Stimulated activated naive CD4-positive, alpha-beta T cell treated with Interleukin-2 at 50 U/mL for 16 hours (primary cell): ENCODE measurements around the gene ADM.
"Not testable (repeated sequence)": the region's sequence is repeated elsewhere in the genome, so short reads cannot be mapped to it uniquely, and the experiment has no call there.

Experiments used
- DNase-seq: peaks from one replicate; lab custom pipeline; 2025; lab: John Stamatoyannopoulos, UW

ADM gene, protein sequence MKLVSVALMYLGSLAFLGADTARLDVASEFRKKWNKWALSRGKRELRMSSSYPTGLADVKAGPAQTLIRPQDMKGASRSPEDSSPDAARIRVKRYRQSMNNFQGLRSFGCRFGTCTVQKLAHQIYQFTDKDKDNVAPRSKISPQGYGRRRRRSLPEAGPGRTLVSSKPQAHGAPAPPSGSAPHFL

DNA sequence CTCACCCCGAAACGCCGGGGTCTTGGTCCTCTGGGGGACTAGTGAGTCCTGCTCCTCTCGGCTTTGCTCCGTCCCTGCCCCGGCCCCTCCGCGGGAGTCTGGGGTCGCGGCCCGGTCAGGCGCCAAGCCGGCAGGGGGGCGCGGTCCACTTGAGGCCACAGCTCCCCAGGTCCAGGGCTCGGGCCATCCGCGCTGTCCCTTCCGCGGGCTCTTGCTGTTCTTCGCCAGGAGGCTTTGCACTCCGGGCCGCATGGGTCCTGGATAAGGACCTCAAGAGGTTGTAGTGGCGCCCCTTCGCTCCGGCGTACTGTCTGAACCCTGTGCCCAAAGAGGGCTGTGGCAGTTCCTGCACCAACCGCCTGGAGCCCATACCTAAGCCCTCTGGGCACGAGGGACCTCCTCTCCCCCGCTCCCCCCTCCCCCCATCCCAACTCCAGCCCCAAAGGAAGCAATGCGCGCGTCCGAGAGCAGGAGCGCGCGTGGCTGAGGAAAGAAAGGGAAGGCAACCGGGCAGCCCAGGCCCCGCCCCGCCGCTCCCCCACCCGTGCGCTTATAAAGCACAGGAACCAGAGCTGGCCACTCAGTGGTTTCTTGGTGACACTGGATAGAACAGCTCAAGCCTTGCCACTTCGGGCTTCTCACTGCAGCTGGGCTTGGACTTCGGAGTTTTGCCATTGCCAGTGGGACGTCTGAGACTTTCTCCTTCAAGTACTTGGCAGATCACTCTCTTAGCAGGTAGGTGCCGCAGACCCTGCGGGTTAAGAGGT lies at the start of gene ADM:
ADM (plus strand) TSS at position 579 of the 767 bp plus-strand sequence. CDS start 628 bp downstream, outside the sequence.
- peak; percentile 33 for DNase-seq

DNA sequence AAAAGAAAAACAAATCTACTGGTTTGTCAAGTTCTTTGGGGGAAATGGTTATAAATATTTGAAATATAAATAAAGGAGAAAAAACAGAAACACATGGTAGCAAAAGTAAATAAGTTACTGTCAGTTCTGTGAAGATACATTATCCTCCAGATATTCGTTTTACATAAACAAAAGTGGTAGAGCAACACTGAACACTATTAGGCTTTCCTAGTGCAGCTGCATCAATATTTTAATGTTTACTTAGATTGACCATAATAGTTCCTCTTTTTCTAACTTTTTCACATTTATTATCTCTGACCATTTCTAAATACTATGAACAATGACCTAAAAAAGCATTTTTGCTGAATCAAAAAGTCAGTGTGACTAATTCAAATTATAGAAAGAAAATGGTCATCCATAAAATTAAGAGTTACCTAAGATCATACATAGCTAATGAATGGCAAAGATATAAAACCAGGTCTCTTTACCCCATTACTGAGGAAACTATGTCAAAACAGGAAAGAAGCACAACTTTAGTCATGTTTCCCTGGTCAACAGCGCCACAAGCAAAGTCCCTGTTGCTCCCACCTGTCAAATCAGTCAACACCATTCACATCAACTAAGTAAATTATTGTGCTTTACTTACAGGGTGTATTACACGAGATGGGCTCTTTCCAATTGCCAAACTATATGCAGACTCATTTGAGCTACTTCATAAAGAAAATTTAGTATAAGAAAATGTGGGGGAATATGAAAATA lies 49.3 kb upstream of the ADM start:
- no peak for DNase-seq

DNA sequence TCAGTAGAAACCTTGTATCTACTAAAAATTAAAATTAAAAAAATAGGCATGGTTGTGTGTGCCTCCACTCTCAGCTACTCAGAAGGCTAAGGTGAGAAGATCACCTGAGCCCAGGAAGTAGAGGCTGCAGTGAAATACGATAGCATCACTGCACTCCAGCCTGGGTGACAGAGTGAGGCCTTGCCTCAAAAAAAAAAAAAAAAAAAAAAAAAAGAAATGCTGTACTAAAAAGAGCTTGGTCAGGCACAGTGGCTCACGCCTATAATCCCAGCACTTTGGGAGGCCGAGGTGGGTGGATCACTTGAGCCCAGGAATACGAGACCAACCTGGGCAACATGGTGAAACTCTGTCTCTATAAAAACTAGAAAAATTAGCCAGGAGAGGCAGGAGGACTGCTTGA lies 47.4 kb upstream of the ADM start:
- no peak for DNase-seq

DNA sequence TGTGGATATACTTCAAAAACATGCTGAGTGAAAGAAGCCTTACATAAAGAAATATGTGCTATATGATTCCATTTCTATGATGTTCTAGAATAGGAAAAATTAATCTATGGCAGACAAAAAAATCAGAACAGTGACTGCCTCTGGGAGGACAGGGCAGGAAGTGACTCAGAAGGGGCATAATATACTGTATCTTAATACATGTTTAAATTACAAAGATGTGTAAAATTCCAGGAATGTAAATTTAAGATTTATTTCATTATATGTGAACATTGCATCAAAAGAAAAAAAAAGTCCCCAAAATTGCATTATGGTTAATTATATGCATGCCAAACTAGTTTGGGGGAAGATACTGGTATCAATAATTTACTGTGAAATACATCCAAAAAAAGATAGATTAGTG lies 43.1 kb upstream of the ADM start:
- DNase-seq = no peak

DNA sequence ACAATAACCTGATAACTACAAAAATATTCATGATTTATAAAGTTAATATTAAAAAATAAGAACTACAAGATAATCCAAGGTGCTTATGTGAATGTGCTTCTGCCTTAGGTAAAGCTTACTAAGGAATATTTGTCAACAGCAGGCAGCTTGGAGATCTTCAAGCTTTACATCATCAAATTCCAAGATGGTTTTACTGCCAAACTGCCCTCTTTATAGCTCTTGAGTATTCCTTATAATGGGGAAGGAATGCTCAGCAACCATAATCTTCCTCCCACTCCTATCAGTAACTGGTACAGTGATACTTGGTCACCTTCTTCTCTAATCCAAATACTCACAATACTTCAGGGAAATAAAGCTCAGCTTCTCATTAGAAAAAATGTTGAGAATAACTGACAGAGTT lies 40.9 kb upstream of the ADM start:
- DNase-seq = no peak

DNA sequence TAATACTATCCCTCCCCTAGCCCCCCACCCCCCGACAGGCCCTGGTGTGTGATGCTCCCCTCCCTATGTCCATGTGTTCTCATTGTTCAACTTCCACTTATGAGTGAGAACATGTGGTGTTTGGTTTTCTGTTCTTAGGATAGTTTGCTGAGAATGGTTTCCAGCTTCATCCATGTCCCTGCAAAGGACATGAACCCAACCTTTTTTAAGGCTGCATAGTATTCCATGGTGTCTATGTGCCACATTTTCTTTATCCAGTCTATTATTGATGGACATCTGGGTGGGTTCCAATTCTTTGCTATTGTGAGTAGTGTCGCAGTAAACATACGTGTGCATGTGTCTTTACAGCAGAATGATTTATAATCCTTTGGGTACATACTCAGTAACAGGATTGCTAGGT lies 40.2 kb upstream of the ADM start:
- not testable (repeated sequence) for DNase-seq

DNA sequence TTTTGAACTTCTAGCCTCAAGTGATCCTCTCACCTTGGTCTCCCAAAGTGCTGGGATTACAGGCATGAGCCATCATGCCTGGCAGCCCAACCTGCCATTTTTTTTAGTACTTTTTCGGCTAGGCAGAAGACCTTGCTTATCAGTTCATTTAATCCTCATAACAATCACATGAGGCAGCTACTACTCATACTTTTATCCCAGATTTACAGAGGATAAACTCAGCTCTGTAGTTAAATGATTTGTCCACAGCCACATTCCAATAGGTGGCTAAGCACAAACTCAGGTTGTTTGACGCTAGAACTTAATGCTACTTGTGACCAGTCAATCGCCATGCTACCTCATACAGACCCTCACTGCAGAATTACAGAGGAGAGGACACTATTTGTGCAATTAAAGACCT lies 38.9 kb upstream of the ADM start:
- DNase-seq = no peak

DNA sequence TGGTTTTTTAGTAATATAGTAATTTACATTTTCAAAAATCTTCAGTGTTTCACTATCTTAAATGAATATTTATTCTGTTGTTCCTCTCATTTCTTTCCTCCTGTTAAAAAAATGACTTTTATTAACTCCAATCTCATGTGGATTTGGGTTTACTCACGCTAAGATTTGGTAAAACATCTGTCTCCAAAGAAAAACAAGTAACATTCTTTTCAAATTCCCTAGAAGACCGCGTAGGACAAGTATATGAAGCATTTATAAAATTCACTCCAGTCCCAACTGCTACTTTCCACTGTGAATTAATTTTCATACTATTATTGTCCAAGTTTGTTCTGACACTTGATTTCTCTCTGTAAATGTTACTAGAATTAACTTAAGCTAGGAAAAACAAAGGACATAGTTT lies 37.1 kb upstream of the ADM start:
- no peak for DNase-seq

DNA sequence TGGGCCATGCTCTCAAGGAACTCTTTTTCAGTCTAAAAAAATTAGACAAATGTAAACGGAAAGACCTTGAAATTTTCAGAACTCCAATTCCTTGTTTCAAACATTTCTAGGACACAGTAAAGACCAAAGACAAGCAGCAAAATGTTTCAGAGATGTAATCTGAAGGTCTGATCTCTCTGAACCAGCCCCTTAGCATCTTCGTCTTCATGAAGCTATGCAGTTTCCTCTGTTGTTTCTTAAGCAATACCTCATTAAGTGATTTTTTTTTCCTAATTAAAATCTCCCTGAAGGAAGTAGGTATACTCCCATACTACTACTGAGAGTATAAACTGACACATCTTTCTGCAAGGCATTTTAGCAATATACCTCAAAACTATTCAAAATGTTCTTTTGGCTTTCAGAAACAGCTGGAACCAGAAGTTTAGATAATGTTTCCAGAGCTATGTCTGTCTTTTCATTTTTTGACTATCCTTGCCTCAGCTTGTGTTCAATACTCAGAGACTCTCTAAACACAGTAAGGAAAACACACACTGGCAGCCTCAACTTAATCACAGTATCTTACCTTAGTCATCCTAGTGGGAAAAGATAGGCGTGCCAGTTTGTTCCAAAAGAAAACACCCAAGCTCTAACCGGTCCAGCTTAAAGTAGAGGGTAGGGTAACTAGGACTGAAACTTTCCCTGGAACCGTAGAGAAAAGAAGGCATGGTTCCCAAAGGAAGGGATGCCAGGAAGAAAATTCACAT lies 36.0 kb upstream of the ADM start:
- DNase-seq = no peak

DNA sequence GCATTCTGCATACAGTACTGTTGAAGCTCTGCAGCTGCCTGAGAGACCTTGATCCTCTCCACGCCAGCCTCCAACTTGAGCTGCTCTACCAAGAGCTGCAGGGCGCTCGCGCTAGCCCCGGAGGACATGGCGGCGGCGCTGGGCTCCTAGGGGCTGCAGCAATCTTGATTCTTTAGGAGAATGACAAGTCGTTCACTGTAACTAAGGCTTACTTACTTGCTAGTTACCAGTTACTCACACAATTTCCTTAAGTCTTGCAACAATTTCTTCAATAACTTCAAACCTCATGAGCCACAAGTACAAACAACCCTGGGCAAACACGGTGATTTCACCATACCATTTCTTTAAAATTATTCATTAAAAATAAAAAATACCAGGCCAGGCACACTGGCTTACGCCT lies 32.7 kb upstream of the ADM start:
- no peak for DNase-seq

DNA sequence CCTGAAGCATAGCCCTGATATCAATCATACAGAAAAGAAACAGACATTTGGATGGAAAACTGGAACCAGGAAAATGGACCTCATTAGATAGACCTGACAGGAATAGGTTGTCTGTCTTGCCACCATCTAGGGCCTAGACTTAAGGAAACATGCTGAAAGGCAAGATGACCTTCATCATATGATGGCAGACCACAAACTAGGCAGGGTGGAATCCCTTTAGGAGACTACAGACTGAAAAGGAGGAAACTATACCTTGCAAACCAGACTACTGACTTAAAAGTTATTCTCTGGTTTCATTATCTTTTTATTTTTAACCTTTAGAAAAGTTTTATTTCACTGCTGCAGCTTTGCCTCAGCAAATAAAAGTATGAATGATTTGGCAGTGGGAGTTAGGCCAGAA lies 31.1 kb upstream of the ADM start:
- no peak for DNase-seq

DNA sequence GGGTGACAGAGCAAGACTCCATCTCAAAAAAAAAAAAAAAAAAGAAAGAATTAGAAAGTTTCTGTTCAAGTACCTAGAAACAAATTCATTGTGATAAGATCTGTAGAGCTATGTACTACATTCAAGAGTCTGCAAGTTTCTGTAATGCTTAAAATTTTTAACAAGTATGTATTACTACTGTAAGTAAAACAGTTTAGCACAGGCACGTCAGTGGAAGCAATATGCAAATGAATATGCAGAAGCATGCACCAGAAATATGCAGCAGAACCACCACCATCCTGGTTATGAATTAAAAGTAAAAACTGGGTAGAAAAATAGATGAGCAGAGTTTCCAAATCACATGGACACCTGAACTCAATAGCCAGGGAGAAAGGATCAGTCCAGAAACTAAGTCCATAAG lies 30.1 kb upstream of the ADM start:
- no peak for DNase-seq

DNA sequence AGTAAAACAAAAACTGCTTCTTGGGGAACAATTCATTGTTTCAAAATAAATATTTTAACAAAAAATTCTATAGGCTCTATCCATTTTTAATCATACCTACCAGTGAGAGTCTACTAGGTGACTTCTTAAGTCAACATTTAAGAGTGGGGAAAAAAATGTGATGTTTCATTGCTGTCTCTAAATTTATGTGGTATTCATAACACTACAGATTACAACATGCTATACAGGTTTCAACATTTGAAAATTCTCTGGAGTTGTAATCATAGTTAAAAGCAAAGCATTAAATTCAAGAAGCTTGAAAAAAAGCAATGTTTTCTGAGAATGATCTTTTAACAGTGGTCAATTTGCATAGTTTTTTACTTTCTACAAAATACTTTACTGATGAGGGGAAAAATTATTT lies 29.2 kb upstream of the ADM start:
- no peak for DNase-seq

DNA sequence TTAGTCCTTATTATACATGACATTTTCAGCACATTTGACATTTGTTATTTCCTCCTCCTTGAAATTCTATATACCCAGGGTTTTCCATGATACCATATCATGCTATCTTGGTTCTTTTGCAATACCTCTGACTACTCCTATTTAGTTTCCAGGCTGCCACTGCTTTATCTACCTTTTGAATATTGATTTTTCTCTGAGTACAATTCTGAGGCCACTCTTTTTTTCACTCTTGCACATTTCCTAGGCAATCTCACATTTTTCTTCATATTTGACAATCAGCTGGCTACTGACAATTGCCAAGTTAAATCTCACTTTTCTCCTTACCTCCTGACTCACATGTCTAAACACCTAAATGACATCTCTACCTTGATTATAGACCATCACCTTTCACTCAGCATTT lies 22.8 kb upstream of the ADM start:
- no peak for DNase-seq

DNA sequence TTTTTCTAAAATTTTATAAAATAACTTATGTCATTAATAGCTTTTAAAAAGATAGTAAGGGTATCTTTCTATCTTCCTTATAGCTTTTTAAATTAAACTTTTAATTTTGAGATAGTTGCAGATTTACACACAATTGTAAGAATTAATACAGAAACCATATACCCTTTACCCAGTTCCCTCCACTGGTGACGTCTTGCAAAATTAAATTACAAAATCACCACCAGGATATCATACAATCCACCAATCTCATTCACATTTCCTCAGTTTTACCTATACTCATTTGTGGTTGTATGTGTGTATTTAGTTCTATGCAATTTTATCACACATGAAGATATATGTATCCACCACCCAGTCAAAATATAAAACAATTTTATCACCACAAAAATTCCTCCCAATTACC lies 20.9 kb upstream of the ADM start:
- no peak for DNase-seq

DNA sequence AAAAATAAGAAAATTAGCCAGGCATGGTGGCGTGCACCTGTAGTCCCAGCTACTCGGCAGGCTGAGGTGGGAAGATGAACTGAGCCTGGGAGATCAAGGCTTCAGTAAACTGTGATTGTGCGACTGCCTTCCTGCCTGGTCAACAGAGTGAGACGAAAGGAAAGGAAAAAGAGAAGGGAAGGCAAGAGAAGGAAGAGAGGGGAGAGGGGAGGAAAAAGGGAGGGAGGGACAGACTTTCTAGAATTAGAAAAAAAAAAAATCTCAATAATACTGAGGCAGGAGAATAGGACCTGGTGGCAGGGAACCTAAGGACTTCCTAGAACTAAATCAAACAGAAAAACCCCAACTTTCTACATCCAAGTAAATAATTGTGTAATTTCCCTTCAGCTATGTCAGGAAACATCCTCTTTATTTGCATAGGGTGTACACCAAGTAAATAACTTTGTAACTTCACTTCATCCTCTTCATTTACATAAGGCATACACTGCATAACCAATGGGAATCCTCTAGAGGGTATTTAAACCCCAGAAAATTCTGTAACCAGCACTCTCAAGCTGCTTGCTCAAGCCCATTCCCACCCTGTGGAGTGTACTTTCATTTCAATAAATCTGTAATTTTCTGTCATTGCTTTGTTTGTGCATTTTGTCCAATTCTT lies 19.6 kb upstream of the ADM start:
- DNase-seq = no peak

DNA sequence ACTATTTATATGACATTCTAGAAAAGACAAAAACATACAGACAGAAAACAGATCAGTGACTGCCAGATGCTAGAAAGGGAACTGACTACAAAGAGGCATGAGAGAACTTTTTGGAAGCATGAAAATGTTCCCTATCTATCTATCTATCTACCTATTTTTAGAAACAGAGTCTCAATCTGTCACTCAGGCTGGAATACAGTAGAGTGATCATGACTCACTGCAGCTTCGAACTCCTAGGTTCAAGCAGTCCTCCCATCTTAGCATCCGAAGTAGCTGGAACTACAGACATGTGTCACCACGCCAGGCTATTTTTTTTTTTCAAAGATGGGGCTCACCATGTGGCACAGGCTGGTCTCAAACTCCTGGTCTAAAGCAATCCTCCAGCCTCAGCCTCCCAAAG lies 17.7 kb upstream of the ADM start:
- DNase-seq = no peak

DNA sequence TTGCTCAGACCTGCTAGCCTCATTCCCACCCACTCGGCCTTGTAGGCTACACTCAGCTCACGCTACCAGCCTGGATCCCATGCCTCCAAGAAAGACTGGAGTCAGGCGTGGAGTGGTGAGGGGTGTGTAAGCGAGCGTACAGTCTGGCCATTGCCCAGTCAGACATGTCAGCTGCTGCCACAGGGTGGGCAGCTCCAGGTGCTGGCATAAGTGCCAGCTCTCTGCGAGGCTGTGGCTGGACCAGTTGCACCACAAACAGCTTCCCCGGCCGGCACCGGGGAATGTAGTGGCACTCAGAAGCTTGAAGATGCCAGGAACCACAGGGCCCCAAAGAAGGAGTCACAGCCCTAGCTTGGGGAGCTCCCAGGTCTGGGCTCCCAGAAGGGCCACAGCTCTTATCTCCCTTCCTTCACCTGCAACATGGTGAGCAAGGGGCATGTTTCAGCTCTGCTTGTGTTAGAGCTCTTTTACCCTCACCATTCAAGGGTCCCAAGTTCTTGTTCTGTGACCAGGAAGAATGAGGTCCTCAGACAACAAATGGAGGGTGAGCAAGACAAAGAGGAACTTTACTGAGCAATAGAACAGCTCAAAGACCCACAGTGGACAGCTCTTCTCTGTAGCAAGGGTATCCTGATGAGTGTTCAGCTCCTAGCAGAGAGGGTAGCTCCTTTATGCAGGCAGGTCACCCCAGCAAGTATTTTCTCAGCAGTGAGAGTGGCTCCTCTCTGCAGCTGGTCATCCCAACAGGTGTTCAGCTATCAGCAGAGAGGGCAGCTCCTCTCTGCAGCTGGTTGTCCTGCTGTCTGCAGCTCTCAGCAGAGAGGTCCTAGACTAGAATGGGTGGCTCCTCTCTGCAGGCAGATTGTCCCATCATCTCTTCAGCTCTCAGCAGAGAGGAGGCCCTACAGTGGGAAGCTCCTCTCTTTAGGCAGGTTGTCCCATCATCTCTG lies 16.8 kb upstream of the ADM start:
- DNase-seq = no peak

DNA sequence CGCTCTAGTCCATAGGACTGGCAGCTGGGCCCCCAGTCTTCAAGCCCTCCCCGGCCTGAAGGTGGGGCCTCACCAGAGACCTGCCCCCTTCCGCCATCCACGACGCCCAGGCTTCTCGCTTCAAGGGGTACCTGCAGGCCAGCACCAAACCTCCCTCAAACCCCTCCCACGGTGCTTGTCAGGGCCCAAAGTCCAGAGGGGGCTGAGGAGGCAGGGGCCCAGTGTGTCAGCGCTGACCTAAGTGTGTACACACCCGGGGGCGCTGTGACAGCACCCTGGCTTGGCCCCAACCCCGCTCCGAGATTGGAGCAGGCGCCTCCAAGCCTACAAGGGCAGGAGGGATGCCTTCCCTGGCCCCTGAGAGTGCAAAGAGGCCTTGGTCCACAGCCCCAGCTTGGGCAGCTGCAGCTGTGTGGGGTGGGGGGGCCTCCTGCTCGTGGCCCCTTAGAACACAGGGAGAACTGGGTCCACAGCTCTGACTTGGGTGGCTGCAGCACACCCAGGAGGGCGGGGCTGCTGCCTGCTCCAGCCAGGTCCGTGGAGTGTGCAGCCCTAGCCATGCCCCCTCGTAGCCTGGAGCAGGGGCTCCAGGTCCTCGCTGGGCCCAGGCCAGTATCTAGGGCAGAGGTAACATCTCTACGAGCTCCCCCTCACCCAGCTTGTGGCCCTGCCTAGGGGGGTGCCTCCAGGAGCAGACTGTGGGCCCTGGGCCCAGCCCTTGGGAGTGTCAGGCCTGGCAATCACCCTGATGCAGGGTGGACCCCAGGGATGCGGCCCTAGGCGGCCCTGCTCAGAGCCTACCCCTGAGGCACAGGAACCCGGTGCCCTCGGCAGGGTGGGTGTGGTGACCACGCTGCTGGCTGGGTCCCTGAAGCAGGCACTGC lies 15.8 kb upstream of the ADM start:
- DNase-seq = no peak
